ENCODE data around the gene SCGB1A1.

Gene SCGB1A1

GRCh38 chr11:62450543-62451240, 31.9 kb downstream of the SCGB1A1 start:
- DNase-seq = no peak

GRCh38 chr11:62451241-62451621, 32.4 kb downstream of the SCGB1A1 start:
- DNase-seq = no peak

GRCh38 chr11:62452261-62452660, 33.4 kb downstream of the SCGB1A1 start:
- no peak for DNase-seq

- no peak for DNase-seq
These were observed 34.1 kb downstream of the SCGB1A1 start for GRCh38 chr11:62452839-62453468.

GRCh38 chr11:62456630-62457029, 37.8 kb downstream of the SCGB1A1 start:
- DNase-seq = no peak

GRCh38 chr11:62457478-62457877, 38.6 kb downstream of the SCGB1A1 start:
- DNase-seq = no peak

- no peak for DNase-seq
These were observed 39.6 kb downstream of the SCGB1A1 start for GRCh38 chr11:62458212-62459002.

GRCh38 chr11:62459080-62459479, 40.2 kb downstream of the SCGB1A1 start:
- no peak for DNase-seq

GRCh38 chr11:62461740-62462507, 43.1 kb downstream of the SCGB1A1 start:
- DNase-seq = no peak

GRCh38 chr11:62462508-62462892, 43.7 kb downstream of the SCGB1A1 start:
- DNase-seq = no peak

- peak; percentile 57 for DNase-seq
These were observed 44.3 kb downstream of the SCGB1A1 start for GRCh38 chr11:62463121-62463542.

- DNase-seq = no peak
These were observed 45.8 kb downstream of the SCGB1A1 start for GRCh38 chr11:62464655-62465054.

GRCh38 chr11:62466444-62466843, 47.6 kb downstream of the SCGB1A1 start:
- DNase-seq = no peak

- no peak for DNase-seq
These were observed 49.7 kb downstream of the SCGB1A1 start for GRCh38 chr11:62468577-62468976.

- no peak for DNase-seq
These were observed 52.8 kb downstream of the SCGB1A1 start for GRCh38 chr11:62471603-62472002.

GRCh38 chr11:62472063-62472884, 53.4 kb downstream of the SCGB1A1 start:
- no peak for DNase-seq
